ACHN (cell line): ENCODE data around the gene MSMB.

Experiments
- DNase-seq: peaks from one replicate; pipeline ENCODE4 v3.0.0-alpha.2; 2015
- in situ Hi-C: cut with HindIII; loops from 2 replicates; pipeline ENCODE4 v1.10.0; 2017; ENCODE audit warnings: low sequenced_read_pairs, low pct_ligation_motif_present, low pct_unique_long_range_greater_than_20kb

Gene MSMB

DNA sequence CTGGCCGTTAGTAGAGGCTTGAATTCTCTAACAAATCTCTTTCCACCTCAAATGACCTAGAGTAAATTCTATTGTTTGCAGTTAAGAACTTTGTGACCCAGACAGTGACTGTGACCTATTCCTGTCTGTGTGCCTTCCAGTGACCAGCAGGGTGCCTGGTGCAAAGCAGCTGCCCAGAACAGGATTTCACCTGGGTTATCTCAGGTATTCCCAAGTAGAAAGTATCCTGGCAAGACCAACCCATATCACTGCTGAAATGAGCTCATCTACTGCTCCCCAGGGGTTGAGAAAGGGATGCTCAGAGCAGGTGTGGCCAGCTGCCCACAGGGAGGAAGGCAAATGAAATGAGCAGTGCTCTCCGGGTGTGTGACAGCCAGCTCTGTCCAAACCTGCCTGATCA is 2.1 kb upstream of the MSMB start:
- DNase-seq: no peak
- in situ Hi-C loops: no loop called here

DNA sequence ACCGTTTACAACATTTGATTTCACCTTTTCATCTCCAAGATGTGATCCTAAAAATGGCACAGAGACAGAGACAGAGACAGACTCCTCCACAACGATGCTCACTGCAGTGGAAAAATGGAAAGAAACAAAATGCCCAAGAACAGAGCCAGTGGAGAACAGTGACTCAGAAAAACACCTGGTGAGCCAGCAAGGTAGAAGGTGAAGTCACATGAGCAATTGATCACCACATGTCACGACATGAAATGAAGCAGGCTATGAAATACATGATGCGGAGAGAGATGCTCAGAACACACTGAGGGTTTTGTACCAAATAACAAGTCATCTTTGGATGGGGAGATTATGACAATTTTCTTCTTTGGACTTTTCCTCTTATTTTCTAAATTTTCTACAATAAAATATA is 3.5 kb downstream of the MSMB start:
- in situ Hi-C loops: no loop called here
- no peak for DNase-seq

DNA sequence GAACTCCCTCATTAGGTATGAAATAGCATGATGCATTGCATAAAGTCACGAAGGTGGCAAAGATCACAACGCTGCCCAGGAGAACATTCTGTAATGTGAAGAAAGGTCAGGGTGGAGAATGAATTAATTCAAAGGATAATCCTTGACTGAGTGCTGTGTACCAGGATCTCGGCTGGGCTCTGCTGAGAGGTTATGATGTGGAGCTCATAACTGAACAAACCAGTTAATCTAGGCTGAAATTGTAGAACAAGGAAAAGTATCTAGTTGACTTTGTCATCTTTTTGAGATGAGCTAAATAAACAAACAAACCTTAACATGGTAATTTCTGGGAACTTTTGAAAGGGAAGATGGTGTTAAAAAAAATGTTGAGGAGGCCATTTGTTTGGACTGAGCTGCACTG is 6.1 kb downstream of the MSMB start:
- in situ Hi-C loops: no loop called here
- DNase-seq: no peak

DNA sequence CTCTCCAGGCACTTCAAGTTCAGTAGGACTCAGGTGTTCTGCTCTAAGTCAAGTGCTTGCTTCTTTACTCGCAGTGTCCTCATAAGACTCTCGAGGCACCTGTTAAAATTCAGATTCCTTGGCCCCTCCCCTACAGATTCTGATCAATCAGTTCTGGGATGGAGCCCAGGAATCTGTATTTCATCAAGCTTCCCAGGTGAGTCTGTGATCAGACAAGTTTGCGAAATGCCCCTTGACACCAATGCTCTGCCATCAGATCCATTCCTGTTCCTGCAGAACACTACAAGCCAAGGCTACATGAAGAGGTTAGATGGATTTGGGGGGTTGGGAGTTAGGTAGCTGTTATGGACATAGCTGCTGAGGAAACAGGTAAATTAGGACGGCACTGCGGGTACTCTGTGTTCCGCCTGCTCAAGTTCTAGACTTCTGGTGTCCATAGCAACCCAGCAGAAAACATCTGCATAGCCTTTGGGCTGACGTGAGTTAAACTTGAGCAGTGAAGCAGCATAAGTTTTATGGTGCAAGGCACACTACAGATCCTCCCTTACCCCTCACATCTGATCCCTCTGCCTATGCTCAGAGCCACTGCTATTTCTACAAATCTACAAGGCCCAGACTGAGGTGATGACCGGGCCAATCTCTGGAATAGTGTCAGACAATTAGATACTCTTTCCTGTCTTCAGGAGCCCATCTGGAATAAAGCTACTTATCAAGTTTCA is 8.8 kb downstream of the MSMB start:
- no peak for DNase-seq
- in situ Hi-C loops: no loop called here

DNA sequence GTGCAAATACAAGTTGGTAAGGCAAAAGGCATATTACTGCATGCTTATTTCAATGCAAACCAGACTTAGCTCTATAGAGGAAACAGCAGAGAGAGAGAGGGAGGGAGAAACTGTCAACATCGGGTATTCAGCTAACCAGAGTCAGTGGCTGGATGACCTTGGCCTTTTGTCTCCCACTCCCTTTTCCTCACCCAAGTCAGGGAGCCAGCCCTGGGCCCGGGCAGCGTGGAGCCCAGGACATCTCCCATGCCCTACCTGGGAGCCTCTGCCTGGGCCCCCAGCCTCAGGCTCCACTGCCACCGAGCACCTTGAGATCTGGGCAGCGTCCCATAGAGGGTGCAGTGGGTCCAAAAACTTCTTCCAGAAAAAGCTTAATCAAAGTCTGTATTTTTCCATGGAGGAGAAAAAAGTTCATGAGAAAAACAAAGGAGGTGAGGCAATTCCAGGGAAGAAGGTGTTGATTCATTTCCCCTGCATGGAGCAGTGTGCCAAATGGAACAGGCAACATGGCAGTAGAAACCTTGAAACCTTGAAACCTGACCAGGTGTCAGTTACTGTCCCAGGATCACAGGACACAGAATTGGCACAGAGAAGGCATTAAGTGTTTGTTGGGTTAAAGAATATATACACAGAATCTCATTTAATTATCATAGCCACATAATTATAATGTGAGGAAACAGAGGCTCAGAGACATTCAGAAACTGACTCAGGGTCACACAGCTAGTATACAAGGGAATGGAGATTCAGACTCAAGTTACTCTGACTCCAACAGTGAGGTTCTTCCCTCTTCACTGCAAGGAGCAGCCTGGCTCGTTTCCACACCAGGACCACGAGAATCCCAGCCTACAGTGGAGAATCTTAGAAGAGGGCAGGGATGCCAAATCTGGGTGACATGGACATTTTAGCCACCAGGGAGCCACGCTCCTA is 9.9 kb downstream of the MSMB start:
- in situ Hi-C loops: no loop called here
- DNase-seq: no peak

DNA sequence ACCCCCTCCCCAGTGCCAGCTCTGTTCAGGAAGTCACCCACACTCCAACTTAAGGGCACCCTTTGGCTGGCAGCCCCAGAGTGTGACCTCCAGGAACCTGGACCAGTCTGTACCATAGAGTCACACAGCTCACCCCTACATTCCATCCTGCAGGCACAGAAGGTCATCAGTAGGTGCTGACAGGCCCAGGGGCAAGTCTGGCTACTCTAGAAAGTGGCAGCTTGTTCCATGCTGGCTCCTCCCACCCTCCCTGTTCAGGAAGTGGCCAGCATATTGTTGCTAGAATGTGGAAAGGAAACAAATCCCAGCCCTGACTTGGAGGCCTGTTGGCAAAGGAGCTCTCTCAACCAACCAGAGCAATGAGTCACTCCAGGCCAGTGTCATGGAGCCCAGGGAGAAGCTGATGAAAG is 12.5 kb downstream of the MSMB start:
- DNase-seq: peak; percentile 76
- in situ Hi-C loops: no loop called here

DNA sequence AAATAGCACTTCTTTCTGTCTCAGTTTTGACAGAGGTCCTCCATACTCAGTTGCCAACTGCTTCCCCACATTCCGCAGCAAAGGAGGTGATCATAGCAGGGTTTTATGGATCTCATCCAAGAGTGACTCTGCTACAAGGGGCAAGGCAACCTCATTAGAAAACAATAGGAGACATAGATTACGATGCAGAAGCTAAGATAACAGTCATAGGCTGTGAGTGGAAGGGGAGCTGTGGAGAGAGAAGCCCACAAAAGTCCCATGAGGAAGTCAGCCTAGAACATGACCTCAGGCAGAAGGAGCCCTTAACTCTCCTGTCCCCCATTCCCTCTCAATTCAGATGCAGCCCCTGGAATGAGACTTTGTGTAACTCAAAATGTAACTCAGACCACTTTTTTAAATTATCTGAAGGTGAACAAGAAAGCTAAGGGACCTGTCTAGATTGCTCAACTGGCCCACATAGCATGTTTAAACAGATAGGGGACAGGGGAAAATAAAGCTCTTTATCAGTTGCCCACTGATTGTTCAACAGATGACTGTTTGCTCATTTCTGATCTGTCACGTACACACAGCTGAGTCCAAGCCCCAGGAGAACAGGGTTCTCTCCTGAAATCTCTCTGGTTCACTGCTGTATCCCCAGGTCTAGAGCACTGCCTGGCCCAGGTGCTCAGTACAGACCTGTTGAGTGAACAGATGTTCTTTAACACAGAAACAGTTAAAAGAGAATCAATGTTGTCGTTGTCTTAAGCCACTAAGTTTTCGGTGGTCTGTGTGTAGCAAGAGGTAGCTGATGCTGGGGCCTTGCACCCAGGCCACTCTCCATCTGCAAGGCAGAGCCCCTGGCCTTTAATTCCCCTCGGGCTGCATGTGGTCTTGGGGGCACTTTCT is 14.2 kb downstream of the MSMB start:
- in situ Hi-C loops: no loop called here
- no peak for DNase-seq

DNA sequence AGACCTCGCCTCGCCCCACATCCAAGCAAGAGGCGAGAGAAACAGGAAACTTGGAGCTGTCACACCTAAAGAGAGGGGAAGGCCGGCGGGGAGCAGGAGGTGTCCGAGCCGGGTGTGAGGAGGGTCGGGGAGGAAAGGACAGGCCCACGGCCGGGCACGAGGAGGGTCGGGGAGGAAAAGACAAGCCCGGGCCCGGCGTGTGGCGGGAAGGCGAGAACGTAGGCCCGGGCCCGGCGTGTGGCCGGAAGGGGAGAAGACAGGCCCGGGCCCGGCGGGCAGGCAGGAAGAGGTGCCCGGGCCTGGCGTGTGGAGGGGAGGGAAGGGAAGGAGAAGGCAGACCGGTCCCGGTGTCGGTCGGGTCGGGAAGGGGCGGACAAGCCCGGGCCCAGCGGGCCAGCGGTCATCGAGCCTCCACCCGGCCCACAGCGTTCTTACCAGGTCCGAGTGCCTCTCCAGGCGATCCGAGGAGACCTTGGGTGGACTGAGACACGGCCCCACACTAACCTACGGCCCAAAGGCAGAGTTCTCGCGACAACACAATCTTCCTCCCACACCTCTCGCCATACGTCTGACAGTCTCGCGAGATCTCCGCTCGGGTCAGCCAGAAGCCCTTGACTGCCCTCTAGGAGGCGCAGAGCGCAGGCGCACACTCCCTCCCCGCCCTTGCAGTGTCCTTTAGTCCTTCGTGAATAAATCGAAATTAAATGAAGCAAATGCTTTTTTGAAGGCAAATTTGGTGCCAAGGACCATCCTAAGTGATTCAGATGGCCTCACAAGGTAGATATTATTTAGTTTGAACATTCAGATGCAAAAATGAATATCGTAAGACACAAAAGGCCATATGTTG is 15.8 kb downstream of the MSMB start, which contains the start of gene NCOA4:
Gene NCOA4, minus strand, starts transcription at position 533 of the 847 bp plus-strand sequence. CDS start 13,943 bp downstream, outside the sequence.
- peak; percentile 99 for DNase-seq
- in situ Hi-C loops: no loop called here

DNA sequence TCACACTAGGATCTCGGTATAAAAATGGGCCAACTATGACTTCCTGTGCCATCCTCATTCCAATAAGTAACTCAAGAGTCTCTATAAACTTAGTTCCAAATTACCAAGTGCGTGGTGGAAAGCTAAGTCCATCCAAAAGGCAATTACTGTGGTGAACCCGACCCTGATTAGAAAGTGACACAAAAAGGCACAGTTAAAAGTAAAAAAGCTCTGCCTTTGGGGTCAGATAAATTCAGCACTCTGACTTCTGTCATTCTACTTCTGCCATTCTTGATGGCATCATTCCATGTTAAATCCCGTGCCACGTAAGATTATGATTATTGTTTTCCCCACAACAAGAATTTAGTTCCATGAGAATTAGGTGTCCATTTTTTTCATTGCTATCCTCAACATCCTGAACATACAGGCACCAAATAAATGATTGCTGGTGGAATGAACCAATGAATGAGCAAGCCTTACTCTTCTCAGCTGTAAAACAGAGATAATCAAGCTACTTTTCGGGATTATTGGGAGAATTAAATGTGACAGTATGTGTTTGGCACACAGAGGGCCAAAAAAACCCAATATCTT is 16.5 kb downstream of the MSMB start:
- in situ Hi-C loops: no loop called here
- DNase-seq: no peak

DNA sequence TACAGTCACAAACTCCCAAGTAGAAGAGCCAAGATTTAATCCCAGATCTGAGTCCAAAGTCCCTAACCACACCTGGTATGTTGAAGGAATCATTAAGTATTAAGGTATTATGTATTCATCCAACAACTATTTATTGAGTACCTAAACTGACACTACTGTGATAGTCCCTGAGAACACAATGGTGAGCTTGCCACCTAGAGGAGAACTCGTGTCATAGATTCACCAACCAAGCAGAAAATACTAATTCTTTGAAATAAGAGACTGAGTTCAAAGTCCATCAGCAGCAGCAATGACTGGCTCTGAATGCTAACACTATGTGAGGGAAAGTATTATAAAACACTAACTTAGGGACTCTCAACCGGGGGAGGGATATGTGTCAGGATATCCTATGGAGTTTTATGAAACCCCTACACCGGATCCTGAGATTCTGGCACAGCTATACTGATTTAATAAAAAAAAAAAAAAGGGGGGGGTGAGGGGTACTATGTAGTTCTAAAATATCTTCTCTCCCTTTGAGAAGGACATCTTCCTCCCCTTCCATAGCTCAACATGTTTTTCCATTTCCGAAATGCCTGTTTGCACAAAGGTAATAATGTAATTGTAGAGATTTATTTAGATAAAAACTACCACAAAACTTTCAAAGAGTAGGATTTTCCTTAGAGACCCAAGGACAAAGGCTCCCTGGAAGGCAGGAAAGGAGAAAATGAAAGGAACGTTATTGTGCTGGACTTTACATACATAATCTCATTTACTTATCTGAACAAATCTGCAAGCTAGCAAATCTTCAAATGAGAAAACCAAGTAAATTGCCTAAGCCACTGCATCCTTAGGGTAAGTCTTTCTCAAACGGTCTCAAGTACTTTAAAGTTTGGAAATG is 17.2 kb downstream of the MSMB start:
- in situ Hi-C loops: no loop called here
- peak; percentile 91 for DNase-seq

DNA sequence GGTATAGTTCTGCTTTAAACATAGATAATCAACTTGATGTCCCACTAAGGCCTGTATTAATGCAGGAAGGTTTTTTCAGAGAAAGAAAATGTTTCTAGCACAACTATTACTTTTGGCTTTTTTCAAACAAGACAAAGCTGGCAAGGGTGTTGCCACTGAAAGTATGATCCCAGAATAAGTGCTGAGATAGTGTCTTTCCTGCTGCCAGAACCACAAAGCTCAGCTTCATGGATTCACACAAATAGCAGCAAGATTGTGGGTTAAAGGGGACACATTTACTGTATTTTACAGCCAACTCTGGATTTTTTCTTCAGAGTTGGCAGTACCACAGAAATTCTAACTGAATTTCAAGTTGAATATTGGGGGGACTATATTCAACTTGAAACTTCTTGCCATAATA is 20.0 kb downstream of the MSMB start:
- DNase-seq: no peak
- in situ Hi-C loops: no loop called here

DNA sequence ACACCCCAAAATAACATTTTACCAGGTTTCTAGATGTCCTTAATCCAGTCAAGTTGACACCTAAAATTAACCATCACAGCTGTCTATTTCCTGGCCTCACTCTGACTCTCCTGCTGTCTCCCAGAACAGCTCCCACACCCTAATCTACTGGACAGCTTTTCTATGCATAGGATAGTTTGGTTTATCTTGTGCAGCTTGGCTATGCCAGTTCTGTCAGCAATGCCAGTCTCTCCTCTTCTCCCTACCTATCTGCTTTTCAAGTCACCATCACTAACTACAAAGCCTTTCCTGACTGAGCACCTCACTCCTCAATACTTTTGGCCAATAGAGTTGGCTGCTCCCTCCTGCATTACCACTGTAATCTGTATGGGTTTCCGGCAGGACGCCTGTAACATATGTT is 20.7 kb downstream of the MSMB start:
- no peak for DNase-seq
- in situ Hi-C loops: no loop called here

DNA sequence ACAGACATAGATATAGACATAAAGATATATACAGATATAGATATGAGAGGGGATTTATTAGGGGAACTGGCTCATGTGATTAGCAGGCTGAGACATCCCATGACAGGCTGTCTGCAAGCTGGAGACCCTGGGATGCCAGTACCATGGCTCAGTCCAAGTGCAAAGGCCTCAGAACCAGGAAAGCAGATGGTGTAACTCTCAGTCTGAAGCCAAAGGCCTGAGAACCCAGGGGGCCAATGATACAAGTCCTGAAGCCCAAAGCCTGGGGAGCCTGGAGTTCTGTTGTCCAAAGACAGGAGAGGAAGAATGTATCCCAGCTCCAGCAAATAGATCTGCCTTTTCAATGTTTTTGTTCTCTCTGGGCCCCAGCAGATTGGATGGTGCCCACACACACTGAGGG is 21.1 kb downstream of the MSMB start:
- in situ Hi-C loops: no loop called here
- no peak for DNase-seq

DNA sequence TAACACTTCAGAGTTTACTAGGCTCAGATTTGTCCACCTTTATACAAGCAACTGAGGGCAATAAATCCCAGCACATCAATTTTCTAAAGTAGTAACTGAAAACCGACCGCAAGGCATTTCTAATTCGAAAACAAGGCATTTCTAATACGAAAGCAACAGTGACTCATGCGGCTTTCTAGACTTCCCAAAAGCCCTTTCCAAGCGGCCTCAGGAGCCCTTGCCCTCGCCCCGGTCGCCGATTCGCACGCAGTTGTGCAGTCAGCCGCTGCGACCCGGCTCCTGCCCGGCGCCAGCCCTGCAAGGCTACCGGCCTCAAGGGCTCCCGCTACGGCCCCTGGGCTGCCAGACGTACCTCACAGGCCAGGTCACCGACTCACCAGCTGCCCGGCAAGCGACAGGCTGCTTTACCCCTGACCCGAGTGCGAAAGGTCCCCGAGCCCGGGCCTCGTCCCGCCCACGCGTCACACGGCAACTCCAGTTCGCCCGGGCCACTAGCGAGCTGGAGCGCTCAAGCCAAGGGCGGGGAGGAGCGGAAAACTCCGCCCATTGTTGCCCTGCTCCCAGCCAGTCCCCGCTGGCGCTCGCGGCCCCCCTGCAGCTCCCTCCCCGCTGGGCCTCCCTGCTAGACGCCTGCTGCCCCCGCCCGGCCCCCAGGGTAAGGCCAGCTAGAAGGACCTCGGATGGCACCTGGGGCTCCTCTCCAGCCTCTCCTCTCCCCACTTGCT is 22.9 kb downstream of the MSMB start:
- DNase-seq: peak; percentile 96
- in situ Hi-C loops: no loop called here

DNA sequence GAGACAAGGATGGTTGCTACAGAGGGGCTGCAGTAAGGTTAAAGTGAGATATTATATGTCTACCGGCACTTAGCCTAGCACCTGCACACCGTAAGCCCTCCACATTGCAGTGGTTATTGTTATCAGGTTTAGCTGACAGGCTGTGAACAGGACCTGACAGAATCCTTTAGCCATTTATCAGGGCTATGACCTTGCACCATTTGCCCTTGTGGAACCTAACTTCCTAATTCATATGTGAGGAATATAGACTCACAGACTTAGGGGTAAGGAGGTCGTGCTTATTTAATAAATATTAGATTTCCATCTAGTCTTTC is 25.8 kb downstream of the MSMB start:
- no peak for DNase-seq
- in situ Hi-C loops: no loop called here

DNA sequence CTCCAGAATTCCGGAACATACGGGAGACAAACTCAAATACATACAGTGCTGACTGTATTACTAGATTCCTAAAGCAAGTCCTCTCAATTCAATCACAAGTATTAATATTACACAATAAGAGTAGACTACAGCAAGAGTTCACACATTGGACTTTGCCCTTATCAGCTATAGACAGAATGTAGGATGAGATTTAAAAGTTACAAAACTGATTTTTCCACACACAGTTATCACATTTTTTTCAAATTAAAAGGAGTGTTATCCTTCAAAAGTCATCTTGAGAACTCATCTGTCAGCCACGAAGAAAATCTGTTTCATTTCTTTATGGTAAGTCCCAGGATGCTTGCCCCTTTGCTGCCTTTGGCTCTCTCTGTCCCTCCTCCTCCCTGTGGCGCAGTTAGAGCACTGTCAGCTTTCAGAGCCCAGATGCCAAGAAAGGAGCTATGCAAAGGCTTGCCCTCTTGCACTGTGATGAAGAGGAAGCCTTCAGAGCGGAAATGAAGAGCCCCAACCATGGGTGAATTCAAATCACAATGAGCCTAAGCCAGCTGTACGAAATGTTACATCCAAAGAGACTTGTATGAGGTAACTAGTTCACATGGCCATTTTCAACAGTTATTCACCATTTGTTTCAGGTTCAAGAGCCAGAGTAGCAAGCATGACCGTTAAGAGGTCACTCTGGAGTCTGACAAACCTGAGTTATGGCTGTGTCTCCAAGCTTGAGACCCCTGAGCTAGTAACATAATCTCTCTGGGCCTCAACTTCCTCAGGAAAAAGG is 26.3 kb downstream of the MSMB start:
- in situ Hi-C loops: no loop called here

More for the DNA sequence above, 26.3 kb downstream of the MSMB start:
- no peak for DNase-seq
